H1 (cell line): ENCODE data around the gene TP73. TPM values are rescaled to one million over a fixed set of nuclear protein-coding genes. Genes with fewer than 3 reads are reported as not detected.
A peak's percentile ranks its signal among the peaks of the same experiment; 100 is the strongest.

ENCODE experiments used
- CTCF ChIA-PET: fragments of 300-600 bp; sonication (Branson Sonifier 250); formaldehyde crosslinking; loops from one replicate; lab custom pipeline; 2021; ENCODE audit not compliant: partially characterized antibody; lab: Charles Lee
- POLR2A ChIA-PET: fragments of 300-600 bp; sonication (Branson Sonifier 250); formaldehyde crosslinking; loops from one replicate; lab custom pipeline; 2021; ENCODE audit warnings: inconsistent platforms; ENCODE audit not compliant: partially characterized antibody; lab: Charles Lee
- DNase-seq, 2 experiments: peaks; one replicate each; pipeline versions ENCODE4 v3.0.0 to v3.0.0-alpha.2; 2010 to 2022; ENCODE audit warnings: low spot score in 2 of 2, low read depth in 1 of 2, mixed read lengths in 1 of 2
- FAIRE-seq: peaks from 2 replicates; lab custom pipeline; 2011; peaks lifted over from hg19 to GRCh38; lab: Jason Lieb, UNC
- H2AFZ ChIP-seq: 2 replicates; pipeline ENCODE4 v1.8.1; 2012; ENCODE audit warnings: low read length, inconsistent platforms
- H2AK5ac ChIP-seq: 2 replicates; pipeline ENCODE4 v1.6.1; 2013; ENCODE audit warnings: low read depth, low read length
- H2BK120ac ChIP-seq: replicated peaks from 2 replicates; pipeline ENCODE3; 2013; ENCODE audit warnings: low read depth, low read length, inconsistent platforms
- H2BK12ac ChIP-seq: 2 replicates; pipeline ENCODE4 v1.6.1; 2013; ENCODE audit warnings: low read depth, low read length
- H2BK15ac ChIP-seq: 2 replicates; pipeline ENCODE4 v1.6.1; 2013; ENCODE audit warnings: low read length
- H2BK20ac ChIP-seq: 2 replicates; pipeline ENCODE4 v1.6.1; 2013; ENCODE audit warnings: low read length
- H2BK5ac ChIP-seq: 2 replicates; pipeline ENCODE4 v1.6.1; 2013; ENCODE audit warnings: low read depth, low read length
- H3K14ac ChIP-seq: 2 replicates; pipeline ENCODE4 v1.6.1; 2013; ENCODE audit warnings: inconsistent platforms; ENCODE audit not compliant: insufficient read length
- H3K18ac ChIP-seq: 2 replicates; pipeline ENCODE4 v1.6.1; 2013; ENCODE audit warnings: low read length; ENCODE audit errors: extremely low read depth
- H3K23ac ChIP-seq: 2 replicates; pipeline ENCODE4 v1.6.1; 2013; ENCODE audit warnings: inconsistent platforms; ENCODE audit not compliant: insufficient read length
- H3K23me2 ChIP-seq: 2 replicates; pipeline ENCODE4 v1.6.1; 2013; ENCODE audit warnings: low read depth, low read length
- H3K27ac ChIP-seq: 2 replicates; pipeline ENCODE4 v1.6.1; 2011; ENCODE audit warnings: low read depth, low read length, inconsistent platforms
- H3K27me3 ChIP-seq, 4 experiments: replicated peaks in 1 of 4; 1 replicate in 1 of 4; 2 replicates in 3 of 4; pipeline versions ENCODE4 v1.6.1 to v1.8.1; 2011 to 2013; ENCODE audit warnings: low read length in 3 of 4, mild to moderate bottlenecking in 3 of 4, inconsistent platforms in 2 of 4, mixed read lengths in 2 of 4, moderate library complexity in 1 of 4; ENCODE audit not compliant: control insufficient read depth in 3 of 4, insufficient read depth in 3 of 4; ENCODE audit errors: extremely low read depth in 1 of 4
- H3K36me3 ChIP-seq, 4 experiments: 2 replicates each; pipeline versions ENCODE4 v1.6.1 to v1.8.1; 2011 to 2013; ENCODE audit warnings: mild to moderate bottlenecking in 4 of 4, low read length in 3 of 4, moderate library complexity in 2 of 4, control low read depth in 1 of 4, inconsistent platforms in 1 of 4; ENCODE audit not compliant: insufficient read depth in 4 of 4, control insufficient read depth in 2 of 4
- H3K4ac ChIP-seq: replicated peaks from 2 replicates; pipeline ENCODE3; 2013; ENCODE audit warnings: low read length, low read depth, mixed read lengths, inconsistent platforms; ENCODE audit not compliant: insufficient read length
- H3K4me1 ChIP-seq, 4 experiments: replicated peaks in 1 of 4; 1 replicate in 1 of 4; 2 replicates in 3 of 4; pipeline versions ENCODE4 v1.6.1 to v1.8.1; 2011 to 2013; ENCODE audit warnings: low read length in 3 of 4, inconsistent platforms in 2 of 4, mixed read lengths in 1 of 4; ENCODE audit not compliant: insufficient read depth in 4 of 4, control insufficient read depth in 3 of 4
- H3K4me2 ChIP-seq, 2 experiments: 2 replicates each; pipeline versions ENCODE4 v1.6.1 to v1.8.1; 2011 to 2013; ENCODE audit warnings: low read depth in 2 of 2, low read length in 2 of 2, control low read depth in 1 of 2, inconsistent platforms in 1 of 2, mild to moderate bottlenecking in 1 of 2; ENCODE audit not compliant: insufficient read depth in 1 of 2
- H3K4me3 ChIP-seq, 4 experiments: fragments of 200-600, 300-600 bp in 1 of 4; sonication (generic), shearing (Covaris generic), sonication (Bioruptor Twin) in 1 of 4; 2 replicates each; pipeline versions ENCODE4 v1.5.1 to v1.8.1; 2011 to 2016; ENCODE audit warnings: low read length in 4 of 4, low read depth in 3 of 4, control low read depth in 2 of 4, inconsistent platforms in 2 of 4, mild to moderate bottlenecking in 2 of 4, mixed read lengths in 1 of 4, moderate library complexity in 1 of 4; ENCODE audit not compliant: insufficient read depth in 2 of 4; ENCODE audit errors: extremely low read depth in 1 of 4
- H3K56ac ChIP-seq: replicated peaks from 2 replicates; pipeline ENCODE3; 2013; ENCODE audit warnings: low read depth, mild to moderate bottlenecking, mixed read lengths, low read length, inconsistent platforms; ENCODE audit not compliant: insufficient read length
- H3K79me1 ChIP-seq: 2 replicates; pipeline ENCODE4 v1.6.1; 2013; ENCODE audit warnings: low read depth, low read length, control low read depth
- H3K79me2 ChIP-seq, 2 experiments: 2 replicates each; pipeline versions ENCODE4 v1.6.1 to v1.8.1; 2012 to 2013; ENCODE audit warnings: low read length in 2 of 2, mild to moderate bottlenecking in 2 of 2, inconsistent platforms in 1 of 2; ENCODE audit not compliant: insufficient read depth in 2 of 2, control insufficient read depth in 1 of 2
- H3K9ac ChIP-seq, 4 experiments: replicated peaks in 1 of 4; 1 replicate in 1 of 4; 2 replicates in 3 of 4; pipeline versions ENCODE4 v1.6.1 to v1.8.1; 2011 to 2013; ENCODE audit warnings: low read depth in 3 of 4, low read length in 3 of 4, control low read depth in 2 of 4, mild to moderate bottlenecking in 2 of 4, moderate library complexity in 2 of 4, inconsistent platforms in 1 of 4; ENCODE audit errors: extremely low read depth in 1 of 4
- H3K9me3 ChIP-seq, 2 experiments: 2 replicates each; pipeline versions ENCODE4 v1.6.1 to v1.8.1; 2012 to 2013; ENCODE audit warnings: mild to moderate bottlenecking in 2 of 2, moderate library complexity in 2 of 2, control low read depth in 1 of 2, inconsistent platforms in 1 of 2, low read depth in 1 of 2, low read length in 1 of 2, mixed read lengths in 1 of 2; ENCODE audit not compliant: insufficient read depth in 2 of 2
- H4K20me1 ChIP-seq, 2 experiments: replicated peaks in 1 of 2; 2 replicates each; pipeline versions ENCODE3 to v1.8.1; 2011 to 2013; ENCODE audit warnings: inconsistent platforms in 2 of 2, low read length in 2 of 2, mild to moderate bottlenecking in 1 of 2; ENCODE audit not compliant: insufficient read depth in 2 of 2, control insufficient read depth in 1 of 2
- H4K5ac ChIP-seq: 2 replicates; pipeline ENCODE4 v1.6.1; 2013; ENCODE audit warnings: low read length, low read depth, mixed read lengths, inconsistent platforms; ENCODE audit not compliant: insufficient read length
- H4K8ac ChIP-seq: 2 replicates; pipeline ENCODE4 v1.8.0; 2013; ENCODE audit warnings: mild to moderate bottlenecking, moderate library complexity, low read length, inconsistent platforms; ENCODE audit not compliant: insufficient read depth; ENCODE audit errors: extremely low read depth
- H4K91ac ChIP-seq: replicated peaks from 2 replicates; pipeline ENCODE3; 2013; ENCODE audit warnings: low read length, mixed read lengths, inconsistent platforms; ENCODE audit not compliant: insufficient read length
- WGBS, 2 experiments: shearing (Covaris generic) in 1 of 2; methylation state at CpG; one replicate each; pipeline versions ENCODE4 v1.1.6 to v1.1.7; 2013 to 2015; ENCODE audit warnings: low lambda C conversion rate in 2 of 2, mixed read lengths in 2 of 2, inconsistent platforms in 1 of 2, low coverage in 1 of 2, missing lambda C conversion rate in 1 of 2; ENCODE audit not compliant: insufficient replicate concordance in 2 of 2, insufficient coverage in 1 of 2, insufficient read length in 1 of 2; ENCODE audit errors: extremely low coverage in 1 of 2, missing lambda C conversion rate in 1 of 2; 5-methylcytosine and 5-hydroxymethylcytosine counted together
- polyA plus RNA-seq, 7 experiments: library from polyadenylated mRNA; depleted of rRNA in 3 of 7; stranded (reverse) in 5 of 7; unstranded in 2 of 7; fragments of >200 nt in 5 of 7; fragments of 200-250 nt in 2 of 7; gene quantifications; 1 replicate in 5 of 7; 2 replicates in 1 of 7; 4 replicates in 1 of 7; pipeline versions ENCODE4 v1.2.1 to v1.2.3, GENCODE V29; 2011 to 2013; ENCODE audit warnings: missing spikeins in 2 of 7, mixed read lengths in 2 of 7
- total RNA-seq: library from RNA; stranded (reverse); fragmentation: NEBNext Ultra II Directional; extraction: Animal tissue kit (Norgen Biotek cat#: 25700); gene quantifications from 2 replicates; pipeline ENCODE4 v1.2.1, GENCODE V29; 2021

The TP73 gene
- total and polyA plus RNA-seq, 2 of the 8 experiments (the other 6 are each of a cell fraction or from before 2014, with no cell fraction given), result 2.6 to 3.1 TPM

DNA sequence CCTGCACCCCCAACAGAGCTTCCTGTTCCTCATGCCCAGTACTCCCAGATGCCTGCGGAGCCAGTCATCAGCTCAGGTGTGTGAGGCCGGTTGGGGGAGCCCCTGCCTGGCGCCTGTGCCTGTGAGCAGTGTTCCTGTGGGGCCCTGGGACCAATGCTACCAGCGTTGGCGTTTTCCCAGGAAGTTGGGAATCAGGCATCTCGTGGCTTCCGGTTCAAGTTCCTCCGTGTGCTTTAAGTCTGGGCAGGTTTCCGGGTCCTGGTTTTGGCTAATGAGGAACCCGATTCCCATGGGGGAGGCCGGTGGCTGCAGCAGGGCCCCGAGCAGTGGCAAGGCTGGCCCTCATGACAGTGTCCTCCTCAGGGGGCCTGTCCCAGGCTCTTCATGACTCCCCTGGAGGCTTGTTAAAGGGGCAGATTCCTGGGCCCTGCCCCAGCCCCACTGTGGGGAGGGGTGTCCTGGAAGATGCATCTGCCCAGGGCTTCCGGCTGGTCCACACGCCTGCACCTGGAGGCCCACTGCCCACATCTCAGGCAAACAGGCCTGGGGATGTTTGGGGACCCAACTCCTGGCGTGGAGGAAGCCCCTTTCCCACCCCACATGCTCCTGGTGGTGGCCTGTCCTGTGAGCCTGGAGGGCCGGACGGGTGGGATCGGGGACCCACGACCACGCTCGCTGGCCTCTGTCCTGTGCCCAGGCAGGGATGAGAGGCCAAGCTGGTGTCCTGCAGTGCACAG, 26.2 kb downstream of the TP73 start:
- H4K5ac ChIP-seq, result peak overlapping the region; percentile 12
- no peak overlapping the region for H3K14ac ChIP-seq
- ChIA-PET POLR2A (no interaction called here), CTCF (interaction anchor here (1.1 to 2.4 kb wide), 4 partner anchors 8 to 46 kb away, joined by 4 to 9 read pairs (median 4); no protein-coding TSS in a partner anchor)
- H2AK5ac ChIP-seq, result no peak overlapping the region
- H3K4me1 ChIP-seq, result peaks cover 0 to 25% (median 16%) of the 10 kb centered on the region in 4 experiments; a peak in 6 of 7 replicates
- peak overlapping the region; percentile 60; the same call in 1 of the 2 replicates for H2BK12ac ChIP-seq
- H3K4ac ChIP-seq, result no peak overlapping the region
- peaks cover 0 to 3% (median 0%) of the 10 kb centered on the region in 4 experiments; a peak in 2 of 7 replicates for H3K27me3 ChIP-seq
- no peaks in the 10 kb centered on the region for H3K79me1 ChIP-seq
- no peak overlapping the region for H2BK20ac ChIP-seq
- no peak overlapping the region for H3K4me2 ChIP-seq
- no peak overlapping the region for H2AFZ ChIP-seq
- peaks cover 4% of the 10 kb centered on the region; the same call in 1 of the 2 replicates for H3K23me2 ChIP-seq
- no peak overlapping the region for H3K4me3 ChIP-seq
- FAIRE-seq, result no peak
- H4K20me1 ChIP-seq, result no peaks in the 10 kb centered on the region
- no peaks in the 10 kb centered on the region for H3K9me3 ChIP-seq
- H3K36me3 ChIP-seq, result no peaks in the 10 kb centered on the region
- peak overlapping the region; percentile 71; the same call in 1 of the 2 replicates for H4K8ac ChIP-seq
- peak in 1 of 2 experiments; percentile 72 for DNase-seq
- H3K56ac ChIP-seq, result no peak overlapping the region
- H2BK15ac ChIP-seq, result peak overlapping the region; percentile 81; the same call in 1 of the 2 replicates
- peak overlapping the region; percentile 16; the same call in 1 of the 2 replicates for H2BK5ac ChIP-seq
- WGBS, 2 experiments, result 70% methylated on average over 15 of the region's 21 CpGs; no CpG with 5 or more reads in 1 of the 2 experiments
- H3K79me2 ChIP-seq, result no peaks in the 10 kb centered on the region
- 0 out of 2 replicates have a peak overlapping the region, but pooled peaks have one; percentile 24 for H3K18ac ChIP-seq
- peak overlapping the region; percentile 74 for H4K91ac ChIP-seq
- no peak overlapping the region for H3K23ac ChIP-seq
- no peak overlapping the region for H3K27ac ChIP-seq
- H3K9ac ChIP-seq, result no peak overlapping the region
- no peak overlapping the region for H2BK120ac ChIP-seq
